Measurements from ENCODE around the gene NECTIN2. TPM values are rescaled to one million over a fixed set of nuclear protein-coding genes. Genes with fewer than 3 reads are reported as not detected.

NECTIN2 gene
- polyA plus RNA-seq, 2 of the 4 experiments (the other 2 are of a cell fraction) = 69.4 to 89.6 TPM

GRCh38 chr19:44850641-44851109 is 4.6 kb downstream of the NECTIN2 start:
- TF ChIP-seq REST (IDR thresholded peaks at IDR 0.05) = no peak
- TF ChIP-seq, protein P1, sequence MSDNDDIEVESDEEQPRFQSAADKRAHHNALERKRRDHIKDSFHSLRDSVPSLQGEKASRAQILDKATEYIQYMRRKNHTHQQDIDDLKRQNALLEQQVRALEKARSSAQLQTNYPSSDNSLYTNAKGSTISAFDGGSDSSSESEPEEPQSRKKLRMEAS (IDR thresholded peaks at IDR 0.05) = no peak
- no peak for TF ChIP-seq CTCF (IDR thresholded peaks at IDR 0.05)
- no peak for TF ChIP-seq HOXB5 (CRISPR knock-in tag; IDR thresholded peaks at IDR 0.05)
- TF ChIP-seq EHMT2 (IDR thresholded peaks at IDR 0.05; ENCODE audit: low read depth) = no peak
- TF ChIP-seq NFE2L2 (conservative IDR thresholded peaks at IDR 0.05; ENCODE audit: low read length) = no peak
- TF ChIP-seq, protein P2, sequence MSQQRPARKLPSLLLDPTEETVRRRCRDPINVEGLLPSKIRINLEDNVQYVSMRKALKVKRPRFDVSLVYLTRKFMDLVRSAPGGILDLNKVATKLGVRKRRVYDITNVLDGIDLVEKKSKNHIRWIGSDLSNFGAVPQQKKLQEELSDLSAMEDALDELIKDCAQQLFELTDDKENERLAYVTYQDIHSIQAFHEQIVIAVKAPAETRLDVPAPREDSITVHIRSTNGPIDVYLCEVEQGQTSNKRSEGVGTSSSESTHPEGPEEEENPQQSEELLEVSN (IDR thresholded peaks at IDR 0.05; ENCODE audit: borderline replicate concordance, low read depth) = no peak
- no peak for TF ChIP-seq SMC3 (IDR thresholded peaks at IDR 0.05)
- TF ChIP-seq CBX2 (IDR thresholded peaks at IDR 0.05; ENCODE audit: borderline replicate concordance, low read depth) = no peak
- TF ChIP-seq RARB (CRISPR knock-in tag; IDR thresholded peaks at IDR 0.05) = no peak
- TF ChIP-seq FOSB (CRISPR knock-in tag; IDR thresholded peaks at IDR 0.05) = no peak
- TF ChIP-seq RFX5 (IDR thresholded peaks at IDR 0.05) = no peak
- TF ChIP-seq HOXA7 (CRISPR knock-in tag; IDR thresholded peaks at IDR 0.05) = no peak
- TF ChIP-seq RCOR1 (IDR thresholded peaks at IDR 0.05; ENCODE audit: low read depth, low read length) = no peak
- TF ChIP-seq ZNF302 (CRISPR knock-in tag; IDR thresholded peaks at IDR 0.05) = no peak
- TF ChIP-seq NR3C1 (IDR thresholded peaks at IDR 0.05) = no peak
- POLR2A ChIA-PET = no interaction called here
- no peak for FAIRE-seq

DNA sequence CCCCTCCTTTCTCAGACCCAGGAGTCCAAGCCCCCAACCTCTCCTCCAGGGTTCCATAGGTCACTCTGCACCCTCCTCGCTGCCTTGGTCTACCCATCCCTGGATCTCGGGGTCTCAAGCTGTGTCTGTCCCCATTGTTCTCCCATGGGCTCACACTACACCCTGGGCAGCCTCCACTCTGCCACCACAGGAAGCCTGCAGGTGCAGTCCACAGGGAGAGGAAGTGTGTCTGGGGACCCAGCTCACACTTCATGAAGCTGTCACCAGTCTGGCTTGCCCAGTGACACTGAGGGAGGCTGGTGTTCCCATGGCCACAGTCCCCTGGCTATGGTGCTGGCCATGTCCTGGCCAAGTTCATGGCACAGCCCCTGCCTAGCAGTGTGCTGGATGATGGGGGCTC is 5.3 kb downstream of the NECTIN2 start:
- Histone ChIP-seq H3K4me1 (peaks cover 31% of the 10 kb centered on the region), H3K27ac (no peak overlapping the region), H3K4me3 (no peak overlapping the region), H3K9me3 (no peaks in the 10 kb centered on the region), H3K4me2 (no peak overlapping the region)
- CTCF ChIA-PET = interaction anchor here (0.6 to 2.8 kb wide), 8 partner anchors 24 to 275 kb away, joined by 3 to 10 read pairs (median 4); no protein-coding TSS in a partner anchor
- TF ChIP-seq POLR2A (IDR thresholded peaks at IDR 0.05; ENCODE audit: low read length) (no peak), ATOH8 (CRISPR knock-in tag; IDR thresholded peaks at IDR 0.05; ENCODE audit: low read depth) (no peak), ZC3H11A (IDR thresholded peaks at IDR 0.05) (no peak)
- no peak for ATAC-seq
- POLR2A ChIA-PET = no interaction called here
- 96% methylated on average over 2 of the region's 2 CpGs for WGBS (ENCODE audit: missing lambda C conversion rate)
- no peak for FAIRE-seq
- DNase-seq (ENCODE audit: low read depth in 1 of 2, low spot score in 1 of 2) = no peak

More at GRCh38 chr19:44850641-44851109, 4.6 kb downstream of the NECTIN2 start:
- ATAC-seq (no peak), DNase-seq (ENCODE audit: low read depth in 1 of 2, low spot score in 1 of 2) (no peak)
- CTCF ChIA-PET = interaction anchor here (0.6 to 2.8 kb wide), 8 partner anchors 9 to 274 kb away, joined by 3 to 10 read pairs (median 4); no protein-coding TSS in a partner anchor
- peaks cover 29% of the 10 kb centered on the region for H3K4me1 ChIP-seq
- no peak overlapping the region for H3K27ac ChIP-seq
- no peak overlapping the region for H3K4me2 ChIP-seq
- 84% methylated on average over 8 of the region's 8 CpGs for WGBS (ENCODE audit: missing lambda C conversion rate)
- no peaks in the 10 kb centered on the region for H3K9me3 ChIP-seq
- H3K4me3 ChIP-seq = no peak overlapping the region
